PFSK-1 (cell line): ENCODE results near the gene LTBP1.

ENCODE experiments used
- SIN3A ChIP-seq: IDR thresholded peaks from 2 replicates; pipeline ENCODE4 v1.6.1; 2012; ENCODE audit warnings: mild to moderate bottlenecking, low read length, moderate library complexity, borderline replicate concordance; ENCODE audit not compliant: insufficient read depth
- TAF1 ChIP-seq: IDR thresholded peaks from 2 replicates; pipeline ENCODE4 v1.6.1; 2012; ENCODE audit warnings: low read length, control low read depth, borderline replicate concordance; ENCODE audit not compliant: insufficient read depth
- TF ChIP-seq, protein P1 (sequence below), 2 experiments: IDR thresholded peaks; 2 replicates each; pipeline versions ENCODE4 v1.6.1 to v1.8.0; 2011 to 2012; ENCODE audit warnings: low read depth in 2 of 2, low read length in 2 of 2, control low read depth in 1 of 2, inconsistent platforms in 1 of 2, mild to moderate bottlenecking in 1 of 2, moderate library complexity in 1 of 2; ENCODE audit not compliant: insufficient read depth in 1 of 2

DNA sequence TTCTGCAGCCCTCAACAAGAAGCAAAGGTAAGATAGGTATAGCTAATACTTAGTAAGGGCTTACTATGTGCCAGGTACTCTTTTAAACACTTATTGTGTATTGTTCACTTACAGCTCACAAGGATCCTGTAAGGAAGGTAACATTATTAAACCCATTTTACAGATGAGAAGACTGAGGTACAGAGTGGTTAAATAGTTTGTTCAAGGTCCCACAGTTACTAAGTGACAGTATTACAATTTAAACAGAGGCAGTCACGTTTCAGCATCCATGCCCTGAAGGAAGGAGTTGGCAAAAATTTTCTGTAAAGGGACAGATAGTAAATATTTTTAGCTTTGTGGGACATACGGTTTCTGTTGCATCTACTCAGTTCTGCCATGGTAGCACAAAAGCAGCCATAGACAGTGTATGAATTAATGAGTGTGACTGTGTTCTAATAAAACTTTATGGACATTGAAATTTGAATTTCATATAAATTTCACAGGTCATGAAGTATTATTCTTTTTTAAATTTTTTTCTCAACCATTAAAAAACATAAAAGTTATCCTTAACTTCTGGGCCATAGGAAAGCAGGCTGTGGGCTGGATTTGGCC, 75.7 kb downstream of the LTBP1 start:
- TF ChIP-seq TAF1 = no peak
- TF ChIP-seq, protein P1, sequence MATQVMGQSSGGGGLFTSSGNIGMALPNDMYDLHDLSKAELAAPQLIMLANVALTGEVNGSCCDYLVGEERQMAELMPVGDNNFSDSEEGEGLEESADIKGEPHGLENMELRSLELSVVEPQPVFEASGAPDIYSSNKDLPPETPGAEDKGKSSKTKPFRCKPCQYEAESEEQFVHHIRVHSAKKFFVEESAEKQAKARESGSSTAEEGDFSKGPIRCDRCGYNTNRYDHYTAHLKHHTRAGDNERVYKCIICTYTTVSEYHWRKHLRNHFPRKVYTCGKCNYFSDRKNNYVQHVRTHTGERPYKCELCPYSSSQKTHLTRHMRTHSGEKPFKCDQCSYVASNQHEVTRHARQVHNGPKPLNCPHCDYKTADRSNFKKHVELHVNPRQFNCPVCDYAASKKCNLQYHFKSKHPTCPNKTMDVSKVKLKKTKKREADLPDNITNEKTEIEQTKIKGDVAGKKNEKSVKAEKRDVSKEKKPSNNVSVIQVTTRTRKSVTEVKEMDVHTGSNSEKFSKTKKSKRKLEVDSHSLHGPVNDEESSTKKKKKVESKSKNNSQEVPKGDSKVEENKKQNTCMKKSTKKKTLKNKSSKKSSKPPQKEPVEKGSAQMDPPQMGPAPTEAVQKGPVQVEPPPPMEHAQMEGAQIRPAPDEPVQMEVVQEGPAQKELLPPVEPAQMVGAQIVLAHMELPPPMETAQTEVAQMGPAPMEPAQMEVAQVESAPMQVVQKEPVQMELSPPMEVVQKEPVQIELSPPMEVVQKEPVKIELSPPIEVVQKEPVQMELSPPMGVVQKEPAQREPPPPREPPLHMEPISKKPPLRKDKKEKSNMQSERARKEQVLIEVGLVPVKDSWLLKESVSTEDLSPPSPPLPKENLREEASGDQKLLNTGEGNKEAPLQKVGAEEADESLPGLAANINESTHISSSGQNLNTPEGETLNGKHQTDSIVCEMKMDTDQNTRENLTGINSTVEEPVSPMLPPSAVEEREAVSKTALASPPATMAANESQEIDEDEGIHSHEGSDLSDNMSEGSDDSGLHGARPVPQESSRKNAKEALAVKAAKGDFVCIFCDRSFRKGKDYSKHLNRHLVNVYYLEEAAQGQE (IDR thresholded peaks at IDR 0.05; ENCODE audit: insufficient read depth in 1 of 2, low read depth in 2 of 2, low read length in 2 of 2) = no peak
- no peak for TF ChIP-seq SIN3A
